GM18499 (cell line): Measurements from ENCODE around the gene ABCC4.
A peak's percentile ranks its signal among the peaks of the same experiment; 100 is the strongest.

Experiments
- ATAC-seq: cut with Tn5 transposase; IDR thresholded peaks from one replicate; pipeline ENCODE4 v1.9.1; 2021; ENCODE audit warnings: moderate number of reproducible peaks; ENCODE audit not compliant: insufficient read depth, unreplicated experiment

ABCC4 gene

GRCh38 chr13:95261956-95262355 is 39.3 kb downstream of the ABCC4 start:
- no peak for ATAC-seq

GRCh38 chr13:95260031-95260525 is 41.2 kb downstream of the ABCC4 start:
- peak; percentile 41 for ATAC-seq

GRCh38 chr13:95258619-95259194 is 42.5 kb downstream of the ABCC4 start:
- no peak for ATAC-seq

- no peak for ATAC-seq
These were observed 43.2 kb downstream of the ABCC4 start for GRCh38 chr13:95258098-95258497.

GRCh38 chr13:95256091-95256490 is 45.2 kb downstream of the ABCC4 start:
- ATAC-seq = no peak

- no peak for ATAC-seq
These were observed 46.0 kb downstream of the ABCC4 start for GRCh38 chr13:95255072-95255732.

- ATAC-seq = no peak
These were observed 46.9 kb downstream of the ABCC4 start for GRCh38 chr13:95254339-95254738.

GRCh38 chr13:95253033-95253432 is 48.2 kb downstream of the ABCC4 start:
- ATAC-seq = no peak

- ATAC-seq = no peak
These were observed 49.6 kb downstream of the ABCC4 start for GRCh38 chr13:95251641-95252040.

- no peak for ATAC-seq
These were observed 50.3 kb downstream of the ABCC4 start for GRCh38 chr13:95250961-95251360.

- no peak for ATAC-seq
These were observed 52.3 kb downstream of the ABCC4 start for GRCh38 chr13:95248953-95249352.

- no peak for ATAC-seq
These were observed 53.4 kb downstream of the ABCC4 start for GRCh38 chr13:95247852-95248251.

GRCh38 chr13:95247171-95247570 is 54.1 kb downstream of the ABCC4 start:
- ATAC-seq = no peak

- no peak for ATAC-seq
These were observed 54.8 kb downstream of the ABCC4 start for GRCh38 chr13:95246292-95247082.

- ATAC-seq = no peak
These were observed 56.2 kb downstream of the ABCC4 start for GRCh38 chr13:95245071-95245470.

GRCh38 chr13:95243207-95243606 is 58.0 kb downstream of the ABCC4 start:
- ATAC-seq = no peak

GRCh38 chr13:95241321-95241720 is 59.9 kb downstream of the ABCC4 start:
- ATAC-seq = no peak

- ATAC-seq = no peak
These were observed 62.0 kb downstream of the ABCC4 start for GRCh38 chr13:95239283-95239682.

- ATAC-seq = no peak
These were observed 63.9 kb downstream of the ABCC4 start for GRCh38 chr13:95237310-95237870.

- no peak for ATAC-seq
These were observed 64.5 kb downstream of the ABCC4 start for GRCh38 chr13:95236774-95237173.

- no peak for ATAC-seq
These were observed 65.3 kb downstream of the ABCC4 start for GRCh38 chr13:95235974-95236373.
